ENCODE measurements around the gene KLKB1. TPM values are rescaled to one million over a fixed set of nuclear protein-coding genes. Genes with fewer than 3 reads are reported as not detected.

KLKB1 gene
- total and polyA plus RNA-seq, 2 donors (not counting 1 experiment from before 2014, with no cell fraction given), result 0.44 to 1.0 TPM

GRCh38 chr4:186227744-186228513 is 622 bp downstream of the KLKB1 start:
- POLR2A ChIA-PET, result no interaction called here
- Histone ChIP-seq H3K9me3 (ENCODE audit: control extremely low read depth in 1 of 3, control insufficient read depth in 2 of 3, insufficient read depth in 1 of 3, low read length in 2 of 3) (peaks cover 3 to 22% (median 9%) of the 10 kb centered on the region in 3 donors), H2AFZ (ENCODE audit: insufficient read depth, low read depth, low read length, poor library complexity, severe bottlenecking) (no peak overlapping the region), H3K79me2 (ENCODE audit: control insufficient read depth, insufficient read depth, low read length) (no peaks in the 10 kb centered on the region), H3K4me1 (ENCODE audit: control insufficient read depth in 2 of 2, insufficient read depth in 2 of 2, low read length in 2 of 2) (no peaks in the 10 kb centered on the region), H3K36me3 (replicated peaks in 1 of 2; ENCODE audit: control extremely low read depth in 1 of 2, control insufficient read depth in 1 of 2, extremely low read depth in 1 of 2, insufficient read depth in 2 of 2, low read length in 1 of 2) (no peaks in the 10 kb centered on the region), H3K4me2 (replicated peaks; ENCODE audit: low read depth, low read length, poor library complexity, severe bottlenecking) (no peak overlapping the region), H3K4me3 (ENCODE audit: control extremely low read depth in 1 of 5, extremely low read depth in 1 of 5, insufficient read depth in 1 of 5, low read depth in 2 of 5, low read length in 4 of 5) (no peak overlapping the region), H4K20me1 (ENCODE audit: control insufficient read depth, insufficient read depth, low read length, poor library complexity, severe bottlenecking) (no peaks in the 10 kb centered on the region), H3K9ac (ENCODE audit: low read length) (no peak overlapping the region), H3K27me3 (replicated peaks in 1 of 4; ENCODE audit: control extremely low read depth in 1 of 4, control insufficient read depth in 3 of 4, insufficient read depth in 4 of 4, low read length in 3 of 4) (no peaks in the 10 kb centered on the region), H3K27ac (ENCODE audit: low read length in 2 of 2) (no peak overlapping the region)
- Mint-ChIP-seq H3K27me3 (peaks cover 6% of the 10 kb centered on the region), H3K27ac (no peak overlapping the region), H3K4me1 (no peaks in the 10 kb centered on the region), H3K4me3 (no peak overlapping the region), H3K9me3 (ENCODE audit: insufficient read depth) (peaks cover 9% of the 10 kb centered on the region)
- TF ChIP-seq CTCF (IDR thresholded peaks at IDR 0.05) (no peak), EZH2 (IDR thresholded peaks at IDR 0.05; ENCODE audit: borderline replicate concordance, insufficient read depth, low read depth, low read length, poor library complexity, severe bottlenecking) (no peak)
- DNase-seq, result no peak
- 80% methylated on average over 1 of the region's 2 CpGs for WGBS (ENCODE audit: insufficient coverage)
- no peak for ATAC-seq (ENCODE audit: low read depth)
- CTCF ChIA-PET, result no interaction called here
- intact Hi-C loops (cut with micrococcal nuclease), result no loop called here

DNA sequence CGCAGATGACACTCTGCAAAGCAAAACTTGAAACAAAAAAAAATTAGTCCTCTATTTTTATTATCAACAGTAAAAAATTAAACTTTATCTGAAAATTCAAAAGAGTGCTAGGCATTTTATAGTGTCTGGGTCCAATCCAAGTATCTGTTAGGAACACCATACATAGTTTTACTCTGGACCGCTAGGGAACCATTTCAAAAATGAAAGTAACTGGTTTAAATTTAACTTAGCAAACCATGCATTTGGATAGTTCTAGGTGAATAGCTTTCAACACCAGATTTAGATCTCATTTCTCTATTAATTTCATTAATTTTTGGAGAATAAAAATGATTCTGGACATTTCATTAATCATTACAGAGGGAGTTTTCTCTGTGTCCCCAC is 1.2 kb downstream of the KLKB1 start:
- Mint-ChIP-seq H3K27ac (no peak overlapping the region), H3K9me3 (ENCODE audit: insufficient read depth) (peaks cover 9% of the 10 kb centered on the region), H3K4me1 (no peaks in the 10 kb centered on the region), H3K4me3 (no peak overlapping the region), H3K27me3 (peaks cover under 1% of the 10 kb centered on the region)
- no peak overlapping the region for H3K4me2 ChIP-seq (replicated peaks; ENCODE audit: low read depth, low read length, poor library complexity, severe bottlenecking)
- H3K4me3 ChIP-seq (ENCODE audit: control extremely low read depth in 1 of 5, extremely low read depth in 1 of 5, insufficient read depth in 1 of 5, low read depth in 2 of 5, low read length in 4 of 5), result no peak overlapping the region
- H3K27ac ChIP-seq (ENCODE audit: low read length in 2 of 2), result no peak overlapping the region
- H3K79me2 ChIP-seq (ENCODE audit: control insufficient read depth, insufficient read depth, low read length), result no peaks in the 10 kb centered on the region
- TF ChIP-seq EZH2 (IDR thresholded peaks at IDR 0.05; ENCODE audit: borderline replicate concordance, insufficient read depth, low read depth, low read length, poor library complexity, severe bottlenecking) (no peak), CTCF (IDR thresholded peaks at IDR 0.05) (no peak)
- ChIA-PET POLR2A (no interaction called here), CTCF (no interaction called here)
- H3K9me3 ChIP-seq (ENCODE audit: control extremely low read depth in 1 of 3, control insufficient read depth in 2 of 3, insufficient read depth in 1 of 3, low read length in 2 of 3), result peaks cover 3 to 22% (median 9%) of the 10 kb centered on the region in 3 donors
- H3K9ac ChIP-seq (ENCODE audit: low read length), result no peak overlapping the region
- no peaks in the 10 kb centered on the region for H3K4me1 ChIP-seq (ENCODE audit: control insufficient read depth in 2 of 2, insufficient read depth in 2 of 2, low read length in 2 of 2)
- WGBS (ENCODE audit: insufficient coverage), result no CpG with 5 or more reads among the region's 2 CpGs
- intact Hi-C loops (cut with micrococcal nuclease), result no loop called here
- ATAC-seq (ENCODE audit: low read depth), result no peak
- DNase-seq, result no peak
- no peaks in the 10 kb centered on the region for H3K36me3 ChIP-seq (replicated peaks in 1 of 2; ENCODE audit: control extremely low read depth in 1 of 2, control insufficient read depth in 1 of 2, extremely low read depth in 1 of 2, insufficient read depth in 2 of 2, low read length in 1 of 2)
- H2AFZ ChIP-seq (ENCODE audit: insufficient read depth, low read depth, low read length, poor library complexity, severe bottlenecking), result no peak overlapping the region
- H3K27me3 ChIP-seq (replicated peaks in 1 of 4; ENCODE audit: control extremely low read depth in 1 of 4, control insufficient read depth in 3 of 4, insufficient read depth in 4 of 4, low read length in 3 of 4), result no peaks in the 10 kb centered on the region
- H4K20me1 ChIP-seq (ENCODE audit: control insufficient read depth, insufficient read depth, low read length, poor library complexity, severe bottlenecking), result no peaks in the 10 kb centered on the region

Measured in B cell (primary cell).